ENCODE results near the gene GPR33.
"Not testable (repeated sequence)": the region's sequence is repeated elsewhere in the genome, so short reads cannot be mapped to it uniquely, and the experiment has no call there.

The GPR33 gene

GRCh38 chr14:31457665-31458659, 29.9 kb downstream of the GPR33 start:
- no peak for DNase-seq

- DNase-seq = peak; percentile 88
Measured at GRCh38 chr14:31456841-31457664, 30.8 kb downstream of the GPR33 start, which contains the start of gene DTD2. Gene DTD2 (minus strand): TSS chr14:31457506. CDS start chr14:31457393, 113 bp downstream.

- DNase-seq = no peak
Measured at GRCh38 chr14:31449971-31450610, 37.7 kb downstream of the GPR33 start.

GRCh38 chr14:31449136-31449535, 38.7 kb downstream of the GPR33 start:
- no peak for DNase-seq

DNA sequence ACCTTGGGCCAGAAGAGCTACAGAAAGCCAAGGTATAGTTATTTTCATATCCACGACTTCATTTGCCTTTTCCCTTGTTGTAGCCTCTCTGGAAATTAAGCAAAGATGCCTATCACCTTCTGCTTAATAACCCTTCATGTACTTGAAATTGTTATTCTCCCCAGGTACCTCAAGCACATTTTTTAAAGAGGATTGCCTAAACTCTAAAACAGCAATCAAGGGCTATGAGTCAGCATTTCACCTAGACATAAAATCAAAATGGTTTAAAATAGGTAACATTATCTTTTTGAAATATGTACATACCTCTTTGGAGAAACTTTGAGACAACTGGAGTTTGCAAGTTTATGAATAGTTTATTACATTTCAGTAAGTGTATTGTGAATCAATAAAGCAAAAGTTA, 42.1 kb downstream of the GPR33 start:
- no peak for DNase-seq

DNA sequence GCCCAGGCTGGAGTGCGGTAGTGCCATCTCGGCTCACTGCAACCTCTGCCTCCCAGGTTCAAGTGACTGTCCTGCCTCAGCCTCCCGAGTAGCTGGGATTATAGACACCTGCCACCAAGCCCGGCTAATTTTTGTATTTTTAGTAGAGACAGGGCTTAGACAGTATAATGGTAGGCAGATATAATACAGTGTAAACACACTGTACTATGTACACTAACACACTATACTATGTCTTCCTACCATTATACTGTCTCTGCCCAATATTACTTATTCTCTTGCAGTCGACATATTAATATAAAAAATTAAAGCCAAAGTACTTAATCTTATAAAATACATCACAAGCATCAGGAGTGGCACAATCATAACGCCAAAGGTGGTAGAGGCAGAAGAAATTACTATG, 45.6 kb downstream of the GPR33 start:
- DNase-seq = no peak

DNA sequence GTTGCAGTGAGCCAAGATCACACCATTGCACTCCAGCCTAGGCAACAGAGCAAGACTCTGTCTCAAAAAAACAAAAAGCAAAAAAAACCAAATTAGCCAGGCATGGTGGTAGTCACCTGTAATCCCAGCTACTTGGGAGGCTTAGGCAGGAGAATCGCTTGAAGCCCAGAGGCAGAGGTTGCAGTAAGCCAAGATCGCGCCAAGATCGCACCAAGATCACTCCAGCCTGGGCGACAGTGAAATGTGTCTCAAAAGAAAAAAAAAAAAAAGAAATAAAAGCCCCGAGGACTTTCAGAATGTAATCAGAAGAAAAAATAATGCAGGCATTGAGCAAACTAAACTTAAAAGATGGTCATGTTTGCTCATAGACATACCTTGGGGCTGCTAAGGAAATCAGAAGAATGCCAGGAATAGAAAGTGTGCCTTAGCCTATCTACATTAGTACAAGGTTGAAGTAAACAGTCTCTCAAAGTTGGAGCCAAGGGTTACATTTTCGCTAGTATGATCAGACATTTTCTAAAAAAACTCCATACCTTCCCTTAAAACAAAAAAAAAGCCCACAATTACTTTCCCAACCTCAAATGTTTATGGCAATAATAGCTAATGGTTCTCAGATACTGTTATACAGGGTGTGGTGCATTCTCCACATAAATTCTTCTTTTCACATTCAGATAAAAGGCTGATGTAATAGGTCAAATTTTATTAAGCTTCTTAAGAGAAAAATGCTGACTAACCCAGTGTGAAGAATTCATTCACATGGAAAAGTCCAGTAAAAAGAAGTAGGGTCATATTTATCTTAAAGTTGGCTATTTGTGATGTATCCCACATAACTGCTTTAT, 46.3 kb downstream of the GPR33 start:
- DNase-seq = no peak

DNA sequence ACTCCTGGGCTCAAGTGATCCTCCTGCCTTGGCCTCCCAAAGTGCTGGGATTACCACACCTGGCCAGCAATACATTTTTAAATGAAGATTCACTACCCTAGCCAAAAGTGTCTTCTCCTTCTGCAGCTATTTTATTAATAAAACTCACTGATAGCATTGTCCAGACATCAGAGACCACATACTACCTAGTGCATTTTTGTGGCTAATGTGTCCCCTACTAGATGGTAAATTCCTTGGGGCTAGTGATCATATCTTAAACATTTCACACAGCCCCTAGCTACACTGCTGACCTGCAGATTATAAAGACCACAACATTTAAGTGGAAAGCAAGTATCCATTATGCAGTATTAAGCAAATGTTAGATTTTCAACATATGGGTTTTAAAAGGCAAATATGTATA, 47.6 kb downstream of the GPR33 start:
- DNase-seq = no peak

DNA sequence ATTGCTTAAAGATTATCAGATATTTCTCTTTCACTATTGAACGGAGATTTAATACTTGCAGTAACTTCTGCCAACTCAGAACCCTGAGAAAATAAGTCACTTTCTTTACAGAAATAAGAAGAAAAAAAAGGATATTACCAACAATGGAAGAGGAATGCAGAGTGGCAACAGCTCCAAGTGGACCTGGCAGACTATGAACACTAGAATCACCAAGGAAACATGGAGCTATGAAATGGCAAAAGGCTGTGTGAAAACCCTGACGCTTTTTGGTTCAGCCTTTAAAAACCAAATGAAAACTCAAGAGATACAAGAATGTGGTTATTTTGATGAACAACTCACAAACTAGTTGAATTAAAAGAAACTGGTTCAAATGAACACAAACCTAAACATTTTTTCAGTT, 48.3 kb downstream of the GPR33 start:
- DNase-seq = no peak

DNA sequence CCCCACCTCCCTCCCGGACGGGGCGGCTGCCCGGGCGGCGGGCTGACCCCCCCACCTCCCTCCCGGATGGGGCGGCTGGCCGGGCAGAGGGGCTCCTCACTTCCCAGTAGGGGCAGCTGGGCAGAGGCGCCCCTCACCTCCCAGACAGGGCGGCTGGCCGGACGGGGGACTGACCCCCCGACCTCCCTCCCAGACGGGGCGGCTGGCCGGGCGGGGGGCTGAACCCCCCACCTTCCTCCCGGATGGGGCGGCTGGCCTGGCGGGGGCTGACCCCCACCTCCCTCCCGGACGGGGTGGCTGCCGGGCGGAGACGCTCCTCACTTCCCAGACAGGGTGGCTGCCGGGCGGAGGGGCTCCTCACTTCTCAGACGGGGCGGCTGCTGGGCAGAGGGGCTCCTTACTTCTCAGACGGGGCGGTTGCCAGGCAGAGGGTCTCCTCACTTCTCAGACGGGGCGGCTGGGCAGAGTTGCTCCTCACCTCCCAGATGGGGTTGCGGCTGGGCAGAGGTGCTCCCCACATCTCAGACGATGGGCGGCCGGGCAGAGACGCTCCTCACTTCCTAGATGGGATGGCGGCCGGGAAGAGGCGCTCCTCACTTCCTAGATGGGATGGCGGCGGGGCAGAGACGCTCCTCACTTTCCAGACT, 50.7 kb downstream of the GPR33 start:
- DNase-seq = not testable (repeated sequence)

DNA sequence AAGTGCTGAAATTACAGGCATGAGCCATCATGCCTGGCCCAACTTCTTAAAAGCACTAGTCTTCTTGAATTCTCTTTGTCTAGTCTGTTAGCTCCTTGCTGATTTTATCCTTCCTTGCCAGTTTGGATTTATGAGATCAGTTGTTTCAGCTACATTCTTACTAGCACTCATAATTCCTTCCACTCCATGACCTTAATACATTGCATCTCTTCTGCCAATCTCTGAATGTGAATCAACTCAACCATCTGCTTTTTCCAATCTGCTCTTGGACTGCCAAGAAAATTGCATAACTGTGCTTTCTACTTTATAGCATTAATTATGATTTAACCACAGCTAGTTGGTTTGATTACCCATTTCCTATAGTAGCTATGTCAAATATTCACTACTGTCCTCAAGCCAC, 52.6 kb downstream of the GPR33 start:
- no peak for DNase-seq
